Gastrocnemius medialis (tissue), 4 donors: ENCODE data around the gene SETD5.

ENCODE experiments used
- POLR2A ChIP-seq, 2 donors: fragments of 450-650 bp; IDR thresholded peaks; one replicate each; pipeline ENCODE4 v1.6.1; 2017; ENCODE audit warnings: antibody characterized with exemption in 2 of 2, mild to moderate bottlenecking in 2 of 2, moderate library complexity in 2 of 2
- TF ChIP-seq, protein P1 (sequence below), 5 experiments: fragments of 450-650 bp in 3 of 5; fragments of 200-600 bp in 2 of 5; sonication (generic) in 2 of 5; IDR thresholded peaks in 4 of 5; conservative IDR thresholded peaks in 1 of 5; 1 replicate in 4 of 5; 2 replicates in 1 of 5; pipeline ENCODE4 v1.5.1; 2016 to 2019; ENCODE audit warnings: antibody characterized with exemption in 5 of 5, mild to moderate bottlenecking in 3 of 5, moderate library complexity in 3 of 5

GRCh38 chr3:9361691-9362388 lies 35.6 kb upstream of the SETD5 start:
- no peak for TF ChIP-seq POLR2A (IDR thresholded peaks at IDR 0.05)
- TF ChIP-seq, protein P1, sequence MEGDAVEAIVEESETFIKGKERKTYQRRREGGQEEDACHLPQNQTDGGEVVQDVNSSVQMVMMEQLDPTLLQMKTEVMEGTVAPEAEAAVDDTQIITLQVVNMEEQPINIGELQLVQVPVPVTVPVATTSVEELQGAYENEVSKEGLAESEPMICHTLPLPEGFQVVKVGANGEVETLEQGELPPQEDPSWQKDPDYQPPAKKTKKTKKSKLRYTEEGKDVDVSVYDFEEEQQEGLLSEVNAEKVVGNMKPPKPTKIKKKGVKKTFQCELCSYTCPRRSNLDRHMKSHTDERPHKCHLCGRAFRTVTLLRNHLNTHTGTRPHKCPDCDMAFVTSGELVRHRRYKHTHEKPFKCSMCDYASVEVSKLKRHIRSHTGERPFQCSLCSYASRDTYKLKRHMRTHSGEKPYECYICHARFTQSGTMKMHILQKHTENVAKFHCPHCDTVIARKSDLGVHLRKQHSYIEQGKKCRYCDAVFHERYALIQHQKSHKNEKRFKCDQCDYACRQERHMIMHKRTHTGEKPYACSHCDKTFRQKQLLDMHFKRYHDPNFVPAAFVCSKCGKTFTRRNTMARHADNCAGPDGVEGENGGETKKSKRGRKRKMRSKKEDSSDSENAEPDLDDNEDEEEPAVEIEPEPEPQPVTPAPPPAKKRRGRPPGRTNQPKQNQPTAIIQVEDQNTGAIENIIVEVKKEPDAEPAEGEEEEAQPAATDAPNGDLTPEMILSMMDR (IDR thresholded peaks at IDR 0.05 in 4 of 5, conservative IDR thresholded peaks at IDR 0.05 in 1 of 5) = no peak
